Subcutaneous adipose tissue (tissue), 4 donors: Measurements from ENCODE around the gene ARPIN. TPM values are rescaled to one million over a fixed set of nuclear protein-coding genes. Genes with fewer than 3 reads are reported as not detected.

Experiments used
- CTCF ChIP-seq: fragments of 450-650 bp; IDR thresholded peaks from one replicate; pipeline ENCODE4 v1.5.1; 2016; ENCODE audit warnings: low read depth, mild to moderate bottlenecking, control low read depth, antibody characterized with exemption, moderate library complexity
- total RNA-seq, 4 donors: library from RNA; depleted of rRNA; stranded (reverse); fragments of >200 nt; gene quantifications; one replicate each; pipeline ENCODE4 v1.1.0, GENCODE V29; 2016

The ARPIN gene
- total RNA-seq, 4 donors from 2014 or later, result 11.3 to 39.7 (median 20.1) TPM

DNA sequence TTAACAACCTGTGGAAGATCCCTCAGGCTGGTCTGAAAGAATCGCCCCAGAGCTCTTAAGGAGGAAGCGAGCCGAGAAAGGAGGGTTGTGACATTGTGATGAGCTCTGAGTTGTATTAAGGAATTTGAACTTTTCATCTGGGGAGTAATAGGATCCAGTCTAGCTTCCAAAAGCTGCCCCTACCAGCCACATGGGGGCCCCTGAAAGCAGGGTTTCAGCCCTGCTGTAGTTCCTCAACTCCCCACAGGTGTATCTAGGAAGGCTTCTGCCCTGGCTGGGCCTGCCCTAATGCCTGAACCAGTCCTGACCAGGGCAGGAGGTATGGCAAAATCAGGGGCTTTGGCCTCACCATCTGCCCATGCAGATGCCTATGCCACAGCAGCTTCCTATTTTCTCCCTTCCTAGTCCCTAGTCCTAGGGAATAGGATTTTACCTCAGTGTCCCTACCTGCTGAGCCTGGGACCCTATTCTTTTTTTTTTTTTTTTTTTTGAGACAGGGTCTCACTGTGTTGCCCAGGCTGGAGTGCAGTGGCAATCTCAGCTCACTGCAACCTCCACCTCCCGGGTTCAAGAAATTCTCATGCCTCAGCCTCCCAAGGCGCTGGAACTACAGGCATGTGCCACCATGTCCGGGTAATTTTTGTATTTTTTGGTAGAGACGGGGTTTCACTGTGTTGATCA is 14.0 kb downstream of the ARPIN start:
- TF ChIP-seq CTCF, result no peak

DNA sequence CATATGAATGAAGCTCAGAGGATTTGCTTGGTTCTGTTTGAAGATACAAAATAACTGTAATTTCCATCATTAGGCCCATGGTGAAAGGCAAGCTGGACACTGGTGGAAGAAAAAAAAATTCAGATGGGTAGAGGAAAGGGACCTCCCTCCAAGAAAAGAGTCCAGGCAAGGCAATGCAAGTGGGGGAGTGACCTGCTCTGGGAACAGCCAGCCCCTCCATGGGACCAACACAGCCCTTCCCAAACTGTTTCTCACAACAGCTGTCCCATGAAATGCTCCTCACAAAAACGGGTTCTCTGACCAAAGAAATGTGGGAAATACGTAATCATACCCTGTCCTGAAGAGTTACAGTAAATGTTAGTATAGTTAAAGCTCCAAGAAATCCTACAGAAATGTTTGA is 14.6 kb downstream of the ARPIN start:
- TF ChIP-seq CTCF, result no peak

GRCh38 chr15:89893696-89894447 is 18.9 kb downstream of the ARPIN start, which contains the start of gene AP3S2:
Gene AP3S2, minus strand, starts transcription at chr15:89893994. Its CDS starts 45 bp downstream, at chr15:89893949.
- no peak for TF ChIP-seq CTCF

DNA sequence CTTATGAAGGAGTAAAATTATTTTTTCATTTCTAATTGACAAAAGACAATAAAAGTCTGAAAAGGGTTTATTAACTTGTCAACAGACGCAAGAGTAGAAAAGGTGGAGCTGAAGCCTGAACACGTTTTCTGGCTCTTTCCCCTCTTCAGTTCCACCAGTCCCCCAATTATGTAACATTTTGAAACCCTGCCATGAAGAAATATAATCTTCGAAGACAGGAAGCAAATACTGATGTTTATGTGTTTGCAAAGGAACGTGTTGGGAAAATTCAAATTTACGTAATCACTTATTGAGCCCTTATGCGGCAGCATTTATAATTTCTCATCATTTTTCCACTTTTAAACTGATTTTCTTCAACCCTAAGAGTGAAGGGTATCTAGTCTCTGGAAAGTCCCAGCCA is 19.7 kb downstream of the ARPIN start:
- TF ChIP-seq CTCF, result no peak

- no peak for TF ChIP-seq CTCF
Observed at GRCh38 chr15:89888214-89888804, 24.4 kb downstream of the ARPIN start.

- no peak for TF ChIP-seq CTCF
Observed at GRCh38 chr15:89885611-89886010, 27.1 kb downstream of the ARPIN start.

DNA sequence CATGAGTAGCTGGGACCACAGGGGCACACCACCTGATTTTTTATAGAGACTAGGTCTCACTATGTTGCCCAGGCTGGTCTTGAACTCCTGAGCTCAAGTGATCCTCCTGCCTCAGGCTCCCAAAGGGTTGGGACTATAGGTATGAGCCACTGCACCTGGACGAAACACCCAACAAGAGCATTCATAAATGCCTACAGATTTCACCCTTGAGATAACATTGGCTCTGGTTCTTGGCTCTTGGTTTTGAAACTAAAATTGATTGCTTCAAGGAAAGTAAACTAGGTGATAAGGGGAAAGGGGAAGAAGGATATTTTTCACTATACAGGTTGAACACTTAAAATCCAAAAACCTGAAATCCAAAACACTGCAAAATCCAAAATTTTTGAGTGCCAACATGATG is 29.2 kb downstream of the ARPIN start:
- TF ChIP-seq CTCF, result no peak
